Anterior cingulate cortex (tissue), 58 donors: ENCODE measurements around the gene PYHIN1.
"Not testable (repeated sequence)": the region's sequence is repeated elsewhere in the genome, so short reads cannot be mapped to it uniquely, and the experiment has no call there.

Source experiments
- DNase-seq, 58 donors: peaks; one replicate each; lab custom pipeline; 2025; lab: John Stamatoyannopoulos, UW

PYHIN1 gene

GRCh38 chr1:158978730-158979129 is 47.4 kb downstream of the PYHIN1 start:
- DNase-seq, result no peak

GRCh38 chr1:158979229-158979628 is 47.9 kb downstream of the PYHIN1 start:
- DNase-seq, result no peak

- no peak for DNase-seq
Measured at GRCh38 chr1:158983235-158983634, 51.9 kb downstream of the PYHIN1 start.

GRCh38 chr1:158984386-158984785 is 53.0 kb downstream of the PYHIN1 start:
- no peak for DNase-seq

DNA sequence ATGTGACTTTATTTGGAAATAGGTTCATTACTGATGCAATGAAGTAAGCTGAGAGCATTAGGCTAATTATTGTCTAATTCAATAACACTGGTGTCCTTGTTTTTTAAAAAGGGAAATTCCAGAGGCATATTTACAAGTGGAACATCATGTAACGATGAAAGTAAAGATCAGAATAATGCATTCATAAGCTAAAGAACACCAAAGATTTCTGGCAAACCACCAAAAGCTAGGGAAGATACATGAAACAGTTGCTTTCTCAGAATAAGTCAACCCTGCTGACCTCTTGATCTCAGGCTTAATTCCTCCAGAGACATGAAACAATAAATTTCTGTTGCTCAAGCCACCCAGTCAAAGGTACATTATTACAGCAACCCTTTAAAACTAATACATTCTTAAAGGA is 58.1 kb downstream of the PYHIN1 start:
- DNase-seq, result no peak

DNA sequence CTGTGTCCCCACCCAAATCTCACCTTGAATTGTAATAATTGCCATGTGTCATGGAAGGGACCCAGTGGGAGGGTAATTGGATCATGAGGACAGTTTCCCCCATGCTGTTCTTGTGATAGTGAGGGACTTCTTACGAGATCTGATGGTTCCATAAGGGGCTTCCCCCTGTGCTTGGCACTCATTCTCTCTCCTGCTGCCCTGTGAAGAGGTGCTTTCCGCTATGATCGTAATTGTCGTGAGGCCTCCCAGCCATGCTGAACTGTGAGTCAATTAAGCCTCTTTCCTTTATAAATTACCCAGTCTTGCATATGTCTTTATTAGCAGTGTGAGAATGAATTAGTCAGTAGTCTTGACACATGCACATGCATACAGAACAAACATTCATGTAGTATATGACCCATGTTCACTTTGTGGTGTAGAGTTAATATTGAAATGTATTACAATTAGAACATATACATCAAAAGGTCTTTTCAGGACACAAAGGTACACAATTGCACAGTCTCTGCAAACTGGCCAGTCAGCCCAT is 61.5 kb downstream of the PYHIN1 start:
- no peak for DNase-seq

DNA sequence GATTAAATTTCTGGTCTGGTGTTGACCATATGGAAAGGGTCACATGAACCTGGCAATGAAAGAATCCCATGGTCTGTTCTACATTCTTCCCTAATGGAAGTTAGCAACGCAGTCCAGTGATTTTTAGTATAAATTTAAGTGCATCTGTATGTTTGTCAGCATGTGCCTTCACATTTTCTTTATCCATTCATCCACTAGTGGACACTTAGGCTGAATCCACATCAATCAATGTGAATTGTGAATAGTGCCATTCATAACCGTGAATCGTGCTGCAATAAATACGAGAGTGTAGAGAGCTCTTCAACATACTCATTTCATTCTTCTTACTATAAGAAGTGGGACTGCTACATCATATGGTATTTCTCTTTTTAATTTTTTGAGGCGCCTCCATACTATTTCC is 65.6 kb downstream of the PYHIN1 start:
- DNase-seq, result peak in 1 of 58 donors; percentile 16

DNA sequence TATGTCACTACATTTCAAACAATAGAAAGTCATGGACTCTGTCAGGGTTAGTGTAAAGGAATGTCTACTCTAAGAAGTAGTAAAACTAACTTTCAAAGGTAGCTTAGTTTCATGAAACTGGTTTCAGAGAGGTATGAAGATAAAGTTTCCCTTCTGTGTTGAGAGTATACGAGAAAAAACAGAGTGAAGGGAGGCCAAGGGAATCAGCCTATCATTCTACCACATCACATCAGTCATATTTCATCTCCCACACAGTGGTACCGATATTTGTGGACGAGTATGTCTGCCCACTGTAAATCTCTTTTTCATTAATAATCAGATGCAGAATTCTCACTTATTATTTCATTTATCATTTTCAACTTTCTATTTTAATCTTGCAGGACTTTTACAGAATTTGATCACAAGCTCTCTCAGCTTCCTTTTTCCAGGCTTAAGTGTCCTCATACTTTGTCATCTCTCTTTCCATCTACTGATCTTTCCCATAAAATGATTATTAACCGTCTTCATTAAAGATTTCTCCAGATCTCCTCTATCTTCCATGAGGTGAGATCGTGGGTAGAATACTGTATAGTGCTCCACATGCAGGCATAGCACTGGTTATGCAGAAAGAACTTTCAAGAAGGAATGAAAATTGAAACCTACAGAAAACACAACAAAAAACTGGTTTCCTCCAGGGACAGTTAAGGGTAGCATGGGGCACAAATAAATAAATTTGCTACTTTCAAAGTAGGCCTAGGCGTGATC is 66.9 kb downstream of the PYHIN1 start:
- DNase-seq, result no peak

DNA sequence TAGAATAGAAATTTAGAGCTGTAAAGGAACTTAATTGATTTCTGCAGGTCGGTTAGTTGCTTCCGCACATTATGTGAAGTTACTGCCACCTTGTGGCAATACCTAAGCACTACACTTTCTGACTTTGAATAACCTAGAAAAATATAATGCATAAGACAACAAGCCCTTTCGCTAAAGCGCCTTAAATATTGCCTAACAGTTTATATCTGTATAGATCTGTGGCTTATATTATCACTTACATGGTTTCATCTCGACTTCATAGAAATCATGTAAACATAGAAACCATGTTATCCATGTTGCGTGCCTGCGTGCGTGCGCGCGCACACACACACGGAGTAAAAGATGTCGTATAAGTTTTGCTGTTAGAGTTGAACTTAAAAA is 67.4 kb downstream of the PYHIN1 start:
- peak in 29 of 58 donors; percentile 8 to 79 (median 34) for DNase-seq

- peak in 55 of 58 donors; percentile 5 to 89 (median 67) for DNase-seq
Measured at GRCh38 chr1:158999316-159000069, 68.1 kb downstream of the PYHIN1 start.

- no peak for DNase-seq
Measured at GRCh38 chr1:159000070-159000409, 68.7 kb downstream of the PYHIN1 start.

DNA sequence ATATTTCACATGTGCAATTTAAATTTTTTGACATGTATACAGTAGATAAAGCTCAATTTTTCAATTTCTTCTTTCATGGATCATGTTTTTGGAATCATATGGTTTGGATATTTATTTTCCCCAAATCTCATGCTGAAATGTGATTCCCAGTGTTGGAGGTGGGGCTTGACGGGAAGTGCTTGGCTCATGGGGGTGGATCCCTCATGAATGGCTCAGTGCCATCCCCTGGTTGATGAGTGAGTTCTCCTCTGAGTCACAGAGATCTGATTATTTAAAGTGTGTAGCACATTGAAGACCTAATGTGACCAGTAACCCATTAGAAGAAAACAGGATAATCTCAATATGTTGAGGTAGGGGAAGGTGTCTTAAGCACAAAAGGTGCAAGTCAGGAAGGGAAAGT is 69.3 kb downstream of the PYHIN1 start:
- DNase-seq, result peak in 42 of 58 donors; percentile 6 to 89 (median 48)

DNA sequence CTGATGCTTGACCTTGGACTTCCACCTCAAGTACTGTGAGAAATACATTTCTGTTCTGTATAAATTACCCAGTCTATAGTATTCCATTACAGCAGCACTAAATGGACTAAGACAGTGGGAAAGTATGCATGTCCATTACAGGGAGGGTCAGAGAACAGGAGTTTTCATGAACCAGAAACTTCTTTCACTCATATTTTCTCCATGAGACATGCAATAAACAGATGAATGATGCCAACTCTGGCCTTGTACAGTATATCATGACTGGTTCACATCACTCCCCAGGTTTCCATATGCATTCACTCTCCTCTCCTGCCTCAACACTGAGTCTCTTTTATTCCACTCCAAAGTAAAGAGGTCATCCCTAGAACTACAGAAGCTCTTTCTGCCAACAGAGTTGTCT is 73.8 kb downstream of the PYHIN1 start:
- no peak for DNase-seq

GRCh38 chr1:159005676-159006075 is 74.3 kb downstream of the PYHIN1 start:
- peak in 7 of 58 donors; percentile 6 to 48 (median 23) for DNase-seq

GRCh38 chr1:159006210-159006807 is 75.0 kb downstream of the PYHIN1 start:
- not testable (repeated sequence) for DNase-seq

DNA sequence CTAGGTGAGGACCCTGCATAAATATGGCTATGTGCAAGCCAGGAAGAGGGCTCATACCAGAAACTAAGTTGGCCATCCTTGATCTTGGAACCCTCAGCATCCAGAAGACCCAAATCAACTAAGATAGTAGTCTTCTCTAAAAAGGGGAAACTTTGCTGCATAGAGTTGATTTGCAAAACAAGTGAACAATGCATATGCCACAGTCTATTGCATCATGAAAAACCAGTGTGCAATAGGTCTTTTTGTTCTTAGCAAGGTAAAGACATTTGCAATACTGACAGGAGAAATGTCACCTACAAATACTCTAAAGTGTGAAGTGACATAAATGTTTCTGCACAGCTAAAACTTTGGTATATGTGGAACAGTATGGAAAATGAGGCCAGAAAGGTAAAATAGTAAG is 76.4 kb downstream of the PYHIN1 start:
- DNase-seq, result no peak

DNA sequence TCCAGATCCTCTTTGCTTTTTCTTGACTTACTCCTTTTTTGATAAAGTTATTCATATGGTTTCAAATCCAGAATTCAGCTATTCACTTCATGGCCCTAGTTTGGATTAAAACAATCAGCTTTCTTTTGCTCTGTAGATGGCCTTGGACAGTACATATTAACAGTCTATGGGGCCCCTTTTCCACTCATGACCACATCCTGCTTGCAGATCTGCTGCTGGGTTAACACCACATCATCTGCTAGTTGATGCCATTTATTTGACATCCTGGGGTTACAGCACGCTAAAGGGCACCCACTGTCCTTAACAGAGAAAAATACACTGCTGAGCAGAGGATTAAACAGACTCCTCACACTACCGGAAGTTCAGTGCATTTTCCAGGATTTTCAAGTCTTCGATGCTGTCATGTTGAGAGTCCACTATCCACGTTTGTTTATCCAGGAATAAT is 77.4 kb downstream of the PYHIN1 start:
- DNase-seq, result no peak

DNA sequence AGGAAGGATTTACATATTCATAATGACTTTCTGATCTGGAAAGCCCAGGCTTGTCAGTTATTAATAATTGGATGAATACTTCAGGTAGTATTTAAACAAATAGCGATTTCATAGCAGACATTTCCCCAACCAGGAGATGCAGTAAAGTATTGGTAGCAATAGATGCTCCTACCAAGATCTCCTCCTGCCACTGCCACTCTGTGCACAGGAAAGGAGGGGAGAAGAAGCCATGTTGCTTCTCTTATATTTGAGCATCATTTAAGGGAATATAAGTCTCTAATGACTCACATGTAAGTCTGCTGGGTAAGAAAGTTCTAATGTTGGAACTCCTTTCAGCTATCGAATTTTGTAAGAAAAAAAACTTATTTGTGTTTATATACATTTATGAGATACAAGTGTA is 77.9 kb downstream of the PYHIN1 start:
- no peak for DNase-seq

DNA sequence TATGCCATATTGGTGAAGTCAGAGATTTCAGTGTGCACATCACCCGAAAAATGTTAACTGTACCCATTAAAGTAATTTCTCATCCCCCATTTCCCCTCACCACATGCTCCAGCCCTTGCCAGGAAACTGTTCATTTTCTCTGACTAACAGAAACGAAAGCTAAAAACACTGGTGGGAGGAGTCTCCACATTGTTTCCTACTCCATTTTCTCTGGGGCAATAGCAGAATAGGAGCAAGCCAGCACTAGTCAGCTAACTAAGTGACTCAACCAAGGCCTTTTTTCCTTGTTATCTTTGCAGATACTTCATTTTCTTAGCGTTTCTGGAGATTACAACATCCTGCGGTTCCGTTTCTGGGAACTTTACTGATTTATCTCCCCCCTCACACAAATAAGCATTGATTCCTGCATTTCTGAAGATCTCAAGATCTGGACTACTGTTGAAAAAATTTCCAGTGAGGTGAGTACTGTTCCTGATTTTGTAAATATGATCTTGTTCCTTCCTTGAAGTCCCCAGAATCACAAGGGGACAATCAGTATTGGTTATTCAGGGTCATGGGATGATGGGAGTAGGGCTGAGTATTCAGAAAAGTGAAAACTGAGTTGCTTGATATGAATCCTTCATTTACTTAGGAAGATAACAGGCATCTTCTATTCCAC is 78.5 kb downstream of the PYHIN1 start, which contains the start of gene IFI16:
TSS of gene IFI16 (plus strand) at position 204 of the 658 bp plus-strand sequence. CDS start 4,774 bp downstream, outside the sequence.
- DNase-seq, result peak in 9 of 58 donors; percentile 3 to 43 (median 26)

DNA sequence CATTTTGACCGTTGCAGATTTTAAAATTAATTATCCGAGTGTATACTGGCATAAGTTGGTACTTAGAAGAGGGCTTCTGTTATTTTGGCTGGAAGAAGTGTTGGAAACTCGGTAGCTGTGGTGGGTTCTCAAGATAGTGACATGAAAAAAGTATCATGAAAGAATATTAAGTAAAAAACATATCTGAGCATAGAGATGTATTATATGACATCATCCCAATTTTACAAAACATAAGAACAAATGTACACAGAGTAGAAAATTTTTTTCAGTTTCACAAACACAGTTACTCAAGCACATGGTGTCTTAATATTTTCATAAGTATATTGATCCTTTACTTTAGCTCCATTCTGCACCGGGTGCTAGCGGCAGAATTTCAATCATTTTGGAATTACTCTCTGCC is 79.0 kb downstream of the PYHIN1 start:
- DNase-seq, result no peak

DNA sequence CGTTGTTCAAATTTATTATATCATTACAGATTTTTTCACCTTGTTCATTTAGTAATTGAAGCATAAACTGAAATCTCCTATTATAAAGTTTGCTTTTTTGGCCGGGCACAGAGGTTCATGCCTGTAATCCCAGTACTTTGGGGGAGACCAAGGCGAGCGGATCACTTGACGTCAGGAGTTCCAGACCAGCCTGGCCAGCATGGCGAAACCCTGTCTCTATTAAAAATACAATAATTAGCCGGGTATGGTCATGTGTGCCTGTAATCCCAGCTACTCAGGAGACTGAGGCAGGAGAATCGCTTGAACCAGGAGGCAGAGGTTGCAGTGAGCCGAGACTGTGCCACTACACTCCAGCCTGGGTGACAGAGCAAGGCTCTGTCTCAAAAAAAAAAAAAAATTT is 79.6 kb downstream of the PYHIN1 start:
- not testable (repeated sequence) for DNase-seq
